Heart left ventricle (tissue), 16 donors: ENCODE measurements around the gene ZMIZ1. TPM values are rescaled to one million over a fixed set of nuclear protein-coding genes. Genes with fewer than 3 reads are reported as not detected.

ENCODE experiments used
- ATAC-seq, 4 donors: fragments of 200-7000 bp; cut with Tn5 transposase; one replicate each; pipeline ENCODE4 v1.9.1; 2020 to 2022; ENCODE audit warnings: moderate library complexity in 4 of 4, mild to moderate bottlenecking in 3 of 4, moderate number of reproducible peaks in 1 of 4
- DNase-seq, 5 donors: peaks; one replicate each; pipeline ENCODE4 v3.0.0-alpha.2; 2020
- H3K27ac ChIP-seq, 12 donors: fragments of 200-600 bp; sonication (generic) in 4 of 12; one replicate each; pipeline versions ENCODE4 v1.5.0 to v1.8.0; 2016 to 2022; ENCODE audit warnings: mild to moderate bottlenecking in 2 of 12
- H3K27me3 ChIP-seq, 9 donors: fragments of 200-600 bp; sonication (generic) in 2 of 9; one replicate each; pipeline versions ENCODE4 v1.5.1 to v1.8.0; 2016 to 2022; ENCODE audit warnings: mild to moderate bottlenecking in 3 of 9
- H3K36me3 ChIP-seq, 9 donors: fragments of 200-600 bp; sonication (generic) in 2 of 9; one replicate each; pipeline versions ENCODE4 v1.5.0 to v1.8.0; 2018 to 2022; ENCODE audit warnings: mild to moderate bottlenecking in 2 of 9
- H3K4me1 ChIP-seq, 12 donors: fragments of 200-600 bp; sonication (generic) in 4 of 12; one replicate each; pipeline versions ENCODE4 v1.5.0 to v1.8.0; 2016 to 2022; ENCODE audit warnings: mild to moderate bottlenecking in 3 of 12
- H3K4me3 ChIP-seq, 12 donors: fragments of 200-600 bp; sonication (generic) in 4 of 12; one replicate each; pipeline versions ENCODE4 v1.5.0 to v1.8.0; 2017 to 2022; ENCODE audit warnings: mild to moderate bottlenecking in 9 of 12, moderate library complexity in 4 of 12
- H3K9me3 ChIP-seq, 12 donors: fragments of 200-600 bp; sonication (generic) in 4 of 12; one replicate each; pipeline versions ENCODE4 v1.5.0 to v1.8.0; 2016 to 2022; ENCODE audit warnings: mild to moderate bottlenecking in 1 of 12
- POLR2A ChIP-seq, 2 donors: fragments of 450-650 bp; IDR thresholded peaks; one replicate each; pipeline ENCODE4 v1.6.1; 2017; ENCODE audit warnings: antibody characterized with exemption in 2 of 2, mild to moderate bottlenecking in 2 of 2, moderate library complexity in 2 of 2
- WGBS, 4 donors: extraction: QIAGEN DNeasy Blood & Tissue Kit in 2 of 4; methylation state at CpG; one replicate each; pipeline versions ENCODE4 v1.1.5 to v1.1.7; 2013 to 2018; 5-methylcytosine and 5-hydroxymethylcytosine counted together
- intact Hi-C, 10 donors: fragments of 100-400 bp; cut with DNase I; formaldehyde crosslinking; loops; one replicate each; pipeline versions ENCODE4 v1.11.1 to v1.14.2; 2022
- polyA plus RNA-seq, 2 donors: library from polyadenylated mRNA; stranded (reverse); fragments of 200-250 nt; gene quantifications; one replicate each; pipeline ENCODE4 v1.2.3, GENCODE V29; 2013
- total RNA-seq, 9 donors: library from RNA; depleted of rRNA in 2 of 9; stranded (reverse); fragments of >200 nt in 2 of 9; fragmentation: NEBNext Ultra II Directional in 3 of 9; extraction: Animal tissue kit (Norgen Biotek cat#: 25700) in 3 of 9; gene quantifications; one replicate each; pipeline versions ENCODE4 v1.1.0 to v1.2.4, GENCODE V29; 2016 to 2023
- TF ChIP-seq, protein P1 (sequence below), 12 donors: fragments of 200-600 bp; sonication (generic) in 4 of 12; IDR thresholded peaks; one replicate each; pipeline versions ENCODE4 v1.5.0 to v1.8.0; 2018 to 2022; ENCODE audit warnings: antibody characterized with exemption in 12 of 12, mild to moderate bottlenecking in 5 of 12
- donor health status: ischemic (EF 13 %, LVEDD 7.1; RV severe dilation, severe dysfunction).
- donor health status: healthy with polysubstance abuse.
- donor health status: DM: no; HTN: yes; CAD: no.
- donor health status: DM: no; HTN: no; CAD: no.
- donor health status: ischemic (EF 25% LVEDD 6.9; RV normal size, moderate dysfunction).
- donor health status: ischemic (EF 25% LVEDD 5.7; RV mildly dilated, moderate dysfunction).
- donor health status: healthy.
- donor health status: DM: yes; HTN: yes; CAD: no.
- donor health status: ischemic (EF 35%, LVEDD 5.7; RV mildly dilated, moderate dysfunction).
- donor health status: nonischemic (EF 11% LVEDD 7.7; RV severe dilation, severe dysfunction).
- donor health status: DM: yes; HTN: yes; CAD: no.
- donor health status: PGD.
- donor health status: ischemic (EF 29% LVEDD 5.4; RV normal size, mild dysfunction).
- donor health status: nonischemic (EF 23%, LVEDD 6.1; RV moderate dilation, normal function).

Gene ZMIZ1
- total and polyA plus RNA-seq, 11 donors = 19.7 to 75.4 (median 49.2) TPM

DNA sequence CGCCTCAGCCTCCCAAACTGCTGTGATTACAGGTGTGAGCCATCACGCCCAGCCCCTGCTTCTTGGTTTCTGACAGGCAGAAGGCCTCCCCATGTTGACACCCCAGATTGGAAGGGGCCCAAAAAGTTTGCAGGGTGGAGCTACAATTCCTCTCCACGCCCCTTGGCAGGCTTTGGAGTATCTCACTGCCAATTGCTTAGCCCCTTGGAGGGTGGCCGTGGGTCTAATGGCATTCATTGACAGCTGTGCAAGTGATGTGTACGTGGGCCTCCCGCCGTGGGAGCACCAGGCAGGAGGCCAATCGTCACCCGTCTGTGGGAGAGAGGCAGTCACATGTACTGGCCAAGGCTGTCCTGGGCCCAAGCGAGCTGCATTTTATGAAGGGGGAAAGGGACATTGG is 204.8 kb downstream of the ZMIZ1 start:
- Histone ChIP-seq H3K4me3 (no peak overlapping the region), H3K9me3 (no peaks in the 10 kb centered on the region), H3K27me3 (no peaks in the 10 kb centered on the region), H3K36me3 (peaks cover 0 to 31% (median 17%) of the 10 kb centered on the region in 9 donors), H3K4me1 (peaks cover 16 to 94% (median 76%) of the 10 kb centered on the region in 12 donors), H3K27ac (peak overlapping the region; percentile 53 to 97 (median 86))
- no peak for TF ChIP-seq POLR2A (IDR thresholded peaks at IDR 0.05)
- TF ChIP-seq, protein P1, sequence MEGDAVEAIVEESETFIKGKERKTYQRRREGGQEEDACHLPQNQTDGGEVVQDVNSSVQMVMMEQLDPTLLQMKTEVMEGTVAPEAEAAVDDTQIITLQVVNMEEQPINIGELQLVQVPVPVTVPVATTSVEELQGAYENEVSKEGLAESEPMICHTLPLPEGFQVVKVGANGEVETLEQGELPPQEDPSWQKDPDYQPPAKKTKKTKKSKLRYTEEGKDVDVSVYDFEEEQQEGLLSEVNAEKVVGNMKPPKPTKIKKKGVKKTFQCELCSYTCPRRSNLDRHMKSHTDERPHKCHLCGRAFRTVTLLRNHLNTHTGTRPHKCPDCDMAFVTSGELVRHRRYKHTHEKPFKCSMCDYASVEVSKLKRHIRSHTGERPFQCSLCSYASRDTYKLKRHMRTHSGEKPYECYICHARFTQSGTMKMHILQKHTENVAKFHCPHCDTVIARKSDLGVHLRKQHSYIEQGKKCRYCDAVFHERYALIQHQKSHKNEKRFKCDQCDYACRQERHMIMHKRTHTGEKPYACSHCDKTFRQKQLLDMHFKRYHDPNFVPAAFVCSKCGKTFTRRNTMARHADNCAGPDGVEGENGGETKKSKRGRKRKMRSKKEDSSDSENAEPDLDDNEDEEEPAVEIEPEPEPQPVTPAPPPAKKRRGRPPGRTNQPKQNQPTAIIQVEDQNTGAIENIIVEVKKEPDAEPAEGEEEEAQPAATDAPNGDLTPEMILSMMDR (IDR thresholded peaks at IDR 0.05) = no peak
- ATAC-seq (peak in 2 of 4 donors; percentile 2 to 13), DNase-seq (peak in 4 of 5 donors; percentile 51 to 84 (median 79))
- intact Hi-C loops = loop anchor here in 4 of 10 donors (2.0 to 10.0 kb wide), 2 partner anchors 49 to 51 kb away; no protein-coding TSS in a partner anchor
- 26 to 41% (median 35%) methylated on average over 10 of the region's 10 CpGs for WGBS, 4 donors

DNA sequence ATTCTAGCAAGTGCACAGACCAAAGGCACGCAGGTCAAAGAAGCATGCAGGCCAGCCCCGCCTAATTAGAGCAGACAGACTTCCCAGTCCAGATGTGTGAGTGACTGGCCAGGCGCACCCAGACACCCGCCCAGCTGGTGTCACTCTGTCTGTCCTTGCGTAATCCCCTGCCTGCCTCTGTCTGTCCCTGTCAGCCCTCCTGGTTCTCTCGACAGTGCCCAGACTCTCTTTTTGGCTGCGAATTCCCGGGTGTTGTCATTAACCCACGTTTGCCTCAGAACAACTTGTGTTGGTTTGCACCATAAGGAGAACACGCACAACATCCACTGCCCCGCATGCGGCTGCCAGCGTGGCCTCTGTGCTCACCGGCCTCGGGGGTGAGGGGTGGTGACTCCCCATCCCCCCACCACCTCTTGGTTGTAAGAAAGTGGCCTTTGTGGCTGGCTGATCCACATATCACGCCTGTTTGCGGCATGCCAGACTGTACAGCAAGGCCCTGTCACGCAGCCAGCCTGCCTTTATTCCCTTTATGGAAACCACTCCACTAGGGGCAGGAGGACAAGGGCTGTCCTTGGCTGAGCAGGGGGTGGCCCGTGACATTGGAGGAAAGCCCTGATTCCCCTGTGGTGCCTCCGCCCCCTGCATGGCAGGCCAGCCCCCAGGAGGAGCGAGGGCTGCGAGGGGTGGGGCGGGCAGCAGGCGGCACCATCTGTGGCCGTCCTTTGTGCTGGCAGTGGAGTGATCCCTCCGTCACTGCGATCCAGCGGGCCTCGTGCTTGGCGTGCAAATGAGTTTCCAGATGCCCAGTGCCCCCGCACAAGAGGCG is 205.7 kb downstream of the ZMIZ1 start:
- Histone ChIP-seq H3K27ac (peak overlapping the region; percentile 53 to 97 (median 86)), H3K4me1 (peaks cover 16 to 85% (median 69%) of the 10 kb centered on the region in 12 donors), H3K27me3 (no peaks in the 10 kb centered on the region), H3K36me3 (peaks cover 0 to 33% (median 19%) of the 10 kb centered on the region in 9 donors), H3K9me3 (no peaks in the 10 kb centered on the region), H3K4me3 (peak overlapping the region in 2 of 12 donors; percentile 1)
- DNase-seq = peak; percentile 86 to 94 (median 87)
- peak; percentile 84 to 90 (median 88) for ATAC-seq
- 23 to 37% (median 32%) methylated on average over 24 to 32 of the region's 32 CpGs for whole genome bisulfite sequencing, 4 donors
- intact Hi-C loops = loop anchor here in 4 of 10 donors (2.0 to 10.0 kb wide), 2 partner anchors 50 to 52 kb away; no protein-coding TSS in a partner anchor
- no peak for TF ChIP-seq POLR2A (IDR thresholded peaks at IDR 0.05)
- TF ChIP-seq, protein P1 (IDR thresholded peaks at IDR 0.05) = peak in 6 of 12 donors; percentile 12 to 43 (median 23)

DNA sequence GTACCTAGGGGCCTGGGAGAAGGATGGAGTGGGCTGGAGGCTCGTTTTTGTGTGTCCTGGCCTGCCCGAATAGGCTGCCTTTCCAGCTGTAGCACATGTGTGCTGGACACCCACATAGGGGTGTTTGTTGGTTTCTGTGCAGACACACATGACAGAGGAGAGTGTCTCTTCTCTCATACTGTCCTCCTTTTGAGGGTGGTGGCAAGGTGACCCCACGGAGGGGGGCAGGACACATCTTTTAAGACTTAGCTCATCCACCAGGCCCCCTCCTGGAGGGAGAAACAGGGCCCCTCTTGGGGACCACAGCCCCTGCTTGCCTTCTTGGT is 206.3 kb downstream of the ZMIZ1 start:
- Histone ChIP-seq H3K4me3 (no peak overlapping the region), H3K27me3 (no peaks in the 10 kb centered on the region)
- intact Hi-C loops = loop anchor here in 4 of 10 donors (2.0 to 10.0 kb wide), 2 partner anchors 50 to 52 kb away; no protein-coding TSS in a partner anchor

More for the DNA sequence above, 206.3 kb downstream of the ZMIZ1 start:
- 14 to 36% (median 30%) methylated on average over 3 of the region's 3 CpGs for WGBS, 4 donors
- H3K9me3 ChIP-seq = no peaks in the 10 kb centered on the region
- DNase-seq (no peak), ATAC-seq (no peak)
- H3K27ac ChIP-seq = peak overlapping the region; percentile 53 to 97 (median 86)
- H3K36me3 ChIP-seq = peaks cover 0 to 38% (median 20%) of the 10 kb centered on the region in 9 donors
- H3K4me1 ChIP-seq = peaks cover 12 to 79% (median 64%) of the 10 kb centered on the region in 12 donors
- no peak for TF ChIP-seq POLR2A (IDR thresholded peaks at IDR 0.05)
- TF ChIP-seq, protein P1 (IDR thresholded peaks at IDR 0.05) = no peak
